ENCODE results near the gene MAP3K3.

Gene MAP3K3

DNA sequence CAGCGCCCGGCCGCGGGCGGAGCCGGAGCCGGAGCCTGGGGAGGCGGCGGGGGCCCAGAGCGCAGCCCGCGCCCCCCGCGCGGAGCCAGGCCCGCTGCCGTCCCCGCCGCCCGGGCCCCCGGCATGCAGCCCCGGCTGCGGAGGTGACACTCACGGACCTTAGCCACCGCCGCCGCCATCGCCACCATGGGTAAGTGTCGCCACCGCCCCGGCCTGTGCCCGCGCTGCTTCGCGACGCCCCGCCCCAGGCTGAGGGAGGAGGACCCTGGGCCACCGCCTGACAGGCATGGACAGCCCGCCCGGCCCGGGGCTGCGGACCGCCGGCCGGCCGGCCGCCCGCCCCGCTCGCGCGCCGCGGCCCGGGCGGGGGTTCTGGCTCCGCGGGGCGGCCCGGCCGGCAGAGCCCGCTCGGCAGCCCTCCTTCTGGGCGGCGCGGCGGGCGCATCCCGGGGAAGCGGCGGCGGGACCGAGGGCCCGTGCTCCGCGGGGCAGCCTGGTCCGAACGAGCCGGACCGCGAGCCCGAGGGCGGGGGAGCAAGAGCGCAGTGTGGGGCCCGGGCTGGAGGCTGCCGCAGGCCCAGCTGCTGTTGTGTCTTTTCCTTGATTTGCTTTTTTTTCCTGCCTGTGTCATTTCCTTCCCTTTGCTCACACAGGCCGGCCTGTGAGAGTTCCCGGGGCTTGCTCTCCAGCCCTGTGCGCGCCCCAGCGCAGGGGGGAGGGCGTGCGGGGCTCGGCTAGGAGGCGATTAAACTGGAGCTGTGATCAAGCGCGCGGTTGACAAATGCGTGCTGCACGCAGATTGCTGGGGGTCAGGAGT, 565 bp downstream of the MAP3K3 start:
- peak; percentile 37 for DNase-seq (ENCODE audit: low read depth)

DNA sequence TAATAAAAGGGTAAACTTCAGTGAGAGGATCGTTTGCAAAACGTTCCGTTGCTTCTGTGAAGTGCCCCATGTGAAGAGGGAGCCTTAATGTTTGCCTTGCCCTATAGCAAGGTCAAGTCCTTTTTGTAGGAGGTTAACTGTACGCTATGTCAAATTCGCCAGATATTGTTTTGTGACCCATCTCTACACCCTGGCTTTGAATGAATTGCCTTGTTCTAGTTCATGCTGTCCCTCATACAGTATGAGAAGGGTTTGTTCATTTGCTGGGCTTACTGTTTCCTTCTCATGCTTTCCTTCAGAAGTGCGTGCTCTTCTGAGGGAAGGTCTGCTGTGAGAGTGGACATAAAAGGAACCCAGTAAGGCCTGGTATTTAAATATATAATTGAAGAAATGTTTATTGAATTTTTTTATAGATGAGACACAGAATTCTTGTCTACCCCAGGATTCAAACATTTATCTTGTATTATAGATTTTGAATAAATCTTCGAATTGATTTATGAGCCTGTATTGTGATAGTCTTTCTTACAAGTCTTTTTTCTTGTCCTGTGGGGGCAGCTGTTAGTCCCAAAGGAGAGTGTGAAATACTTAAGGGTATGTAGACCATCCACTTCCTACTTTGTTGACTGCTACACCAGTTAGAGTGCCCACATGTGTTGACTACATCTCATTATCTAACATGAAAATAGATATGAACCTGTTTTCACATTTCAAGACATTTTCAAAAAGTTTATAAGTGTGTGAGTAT, 1.7 kb downstream of the MAP3K3 start:
- DNase-seq (ENCODE audit: low read depth) = no peak

DNA sequence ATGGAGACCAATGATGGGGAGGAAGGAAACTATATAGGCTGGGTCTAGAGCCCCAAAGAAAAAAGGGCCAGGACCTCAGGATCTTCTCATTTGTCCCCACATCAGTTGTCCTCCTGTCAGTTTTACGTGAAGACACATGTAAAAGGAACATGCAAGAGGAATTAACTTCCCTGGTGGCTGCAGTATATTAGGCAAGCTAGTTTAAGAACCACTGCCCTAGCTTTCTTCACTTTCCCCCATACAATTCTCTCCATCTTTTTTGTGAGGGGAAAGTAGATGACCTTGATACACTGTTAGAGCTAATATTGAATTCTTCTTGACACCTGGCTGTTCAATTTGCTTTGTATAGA, 2.3 kb downstream of the MAP3K3 start:
- no peak for DNase-seq (ENCODE audit: low read depth)

DNA sequence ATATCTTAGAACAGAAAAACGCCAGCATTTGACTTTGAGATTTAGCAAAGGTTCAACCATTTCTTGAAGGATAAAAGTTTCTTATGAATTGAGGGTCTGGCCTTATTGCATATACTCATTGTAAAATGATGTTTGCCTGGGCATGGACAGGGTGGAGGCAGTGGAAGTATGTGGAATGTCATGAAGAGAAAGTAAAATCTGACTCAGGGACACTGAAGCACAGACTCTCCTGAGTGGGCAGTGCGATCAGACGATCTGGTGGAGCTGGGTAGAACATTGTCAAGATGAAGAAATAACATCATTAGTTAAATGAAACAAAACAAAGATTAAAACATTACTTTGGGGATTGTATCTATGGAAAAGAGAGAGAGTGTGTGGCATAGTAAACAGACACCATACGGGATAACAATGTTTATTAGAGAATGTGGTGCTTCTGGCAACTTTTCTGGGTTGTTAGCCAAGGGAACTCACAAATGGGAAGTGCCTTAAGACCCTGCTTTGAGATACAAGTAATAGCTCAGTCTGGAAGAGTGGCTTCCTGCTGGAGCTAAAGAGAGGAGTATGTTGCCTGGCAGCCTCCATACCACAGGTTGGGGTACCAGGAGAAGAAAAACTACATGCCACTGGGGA, 4.4 kb downstream of the MAP3K3 start:
- no peak for DNase-seq (ENCODE audit: low read depth)

DNA sequence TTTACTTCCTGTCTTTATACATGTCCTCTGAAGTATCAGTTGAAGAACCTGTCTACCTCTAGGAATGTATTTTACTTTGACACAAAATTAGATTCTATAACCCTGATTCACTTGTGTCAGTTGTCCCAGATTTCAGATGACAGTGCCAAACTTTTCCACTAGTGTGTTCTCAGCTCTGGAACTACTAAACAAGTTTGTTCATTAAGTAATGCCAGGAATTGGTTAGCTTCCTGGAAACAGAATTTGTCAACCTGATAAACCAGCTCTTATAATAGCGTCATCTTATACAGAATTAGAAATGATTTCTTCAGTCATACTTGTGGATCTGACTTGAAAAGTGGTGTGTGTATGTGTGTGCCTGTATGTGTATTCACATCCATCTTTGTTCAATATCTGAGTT, 7.4 kb downstream of the MAP3K3 start:
- DNase-seq (ENCODE audit: low read depth) = no peak

DNA sequence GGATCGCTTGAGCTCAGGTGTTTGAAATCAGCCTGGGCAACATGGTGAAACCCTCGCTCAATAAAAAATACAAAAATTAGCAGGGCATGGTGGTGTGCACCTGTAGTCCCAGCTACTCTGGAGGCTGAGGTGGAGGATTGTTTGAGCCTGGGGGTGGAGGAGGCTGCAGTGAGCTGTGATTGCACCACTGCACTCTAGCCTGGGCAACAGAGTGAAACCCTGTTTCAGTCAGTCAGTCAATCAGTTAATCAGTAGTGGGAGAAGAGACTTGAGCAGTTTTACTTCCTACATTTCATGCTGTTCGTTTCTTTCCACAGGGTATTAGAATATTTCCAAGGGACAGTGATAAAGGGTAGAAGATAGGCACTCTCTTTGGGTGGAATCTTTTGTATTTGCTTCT, 8.8 kb downstream of the MAP3K3 start:
- no peak for DNase-seq (ENCODE audit: low read depth)

DNA sequence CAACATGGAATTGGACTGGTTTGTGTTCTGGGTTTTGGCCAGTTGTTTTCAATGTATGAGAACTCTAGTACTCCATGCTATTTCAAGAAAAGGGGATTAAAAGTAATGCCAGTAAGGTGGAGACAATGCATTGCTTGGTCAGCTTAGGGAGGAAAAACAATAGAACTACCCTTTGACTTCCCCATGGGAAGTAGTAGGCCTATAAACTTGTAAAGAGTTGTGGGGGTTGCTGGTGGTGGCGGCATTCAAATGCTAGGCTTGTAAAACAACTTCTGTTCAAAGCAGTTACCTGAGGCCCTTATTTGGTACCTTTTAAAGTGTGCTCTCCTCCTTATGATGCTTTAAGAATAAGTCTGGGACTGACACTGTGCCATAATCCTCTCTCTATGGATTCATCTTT, 9.4 kb downstream of the MAP3K3 start:
- DNase-seq (ENCODE audit: low read depth) = no peak

DNA sequence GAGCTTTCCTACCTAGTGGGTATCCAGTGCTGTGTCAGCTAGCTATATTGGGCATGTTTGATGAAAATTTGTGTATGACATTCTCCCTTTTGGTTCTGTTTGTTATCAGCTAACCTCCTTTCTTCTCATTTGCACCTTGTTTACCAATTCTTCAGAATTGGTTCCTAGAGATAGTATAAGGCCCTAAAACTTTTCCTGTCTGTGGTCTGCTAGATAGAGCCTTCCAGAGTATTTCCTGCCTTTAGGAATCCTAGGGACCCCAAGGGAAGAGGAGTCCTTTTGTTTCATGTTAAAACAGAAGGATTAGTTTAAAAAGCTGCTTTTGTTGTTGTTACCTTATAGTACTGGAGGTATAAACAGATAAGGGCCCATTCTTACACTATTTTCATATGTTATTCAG, 11.5 kb downstream of the MAP3K3 start:
- DNase-seq (ENCODE audit: low read depth) = no peak

DNA sequence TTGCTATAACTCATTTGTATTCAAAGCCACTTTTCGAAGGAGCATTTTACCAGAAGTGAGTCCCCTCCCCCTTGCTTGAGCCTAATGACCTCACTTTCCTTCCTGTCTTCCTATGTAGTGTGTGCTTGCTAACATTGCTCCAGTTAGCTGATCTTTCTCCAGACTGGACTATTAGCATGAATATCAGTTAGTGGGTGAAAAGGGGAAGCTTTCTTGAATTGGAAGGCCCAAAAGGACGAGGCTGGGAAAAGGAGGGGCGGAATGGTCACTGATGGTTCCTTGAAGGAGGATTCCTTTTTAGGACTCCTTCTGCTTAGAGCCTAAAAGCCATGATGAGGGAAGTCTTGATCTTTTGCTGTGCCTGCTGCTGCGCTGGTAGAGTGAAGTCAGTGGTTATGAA, 11.9 kb downstream of the MAP3K3 start:
- DNase-seq (ENCODE audit: low read depth) = no peak

DNA sequence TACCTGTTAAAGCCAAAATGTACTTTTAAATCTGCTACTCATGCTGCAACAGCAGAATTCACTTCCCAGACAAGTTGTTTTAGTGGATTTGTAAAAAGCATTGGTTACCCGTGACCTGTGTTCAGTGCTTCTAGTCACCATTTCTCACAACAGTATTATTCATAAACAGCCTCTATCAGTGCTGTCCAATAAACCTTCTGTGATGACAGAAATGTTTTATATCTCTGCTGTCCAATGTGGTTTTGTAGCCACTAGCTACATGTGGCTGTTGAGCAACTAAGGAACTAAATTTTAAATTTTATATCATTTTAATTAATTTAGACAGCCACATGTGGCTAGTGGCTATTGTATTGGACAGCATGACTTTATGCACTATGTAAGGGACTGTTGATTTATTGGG, 12.6 kb downstream of the MAP3K3 start:
- no peak for DNase-seq (ENCODE audit: low read depth)

DNA sequence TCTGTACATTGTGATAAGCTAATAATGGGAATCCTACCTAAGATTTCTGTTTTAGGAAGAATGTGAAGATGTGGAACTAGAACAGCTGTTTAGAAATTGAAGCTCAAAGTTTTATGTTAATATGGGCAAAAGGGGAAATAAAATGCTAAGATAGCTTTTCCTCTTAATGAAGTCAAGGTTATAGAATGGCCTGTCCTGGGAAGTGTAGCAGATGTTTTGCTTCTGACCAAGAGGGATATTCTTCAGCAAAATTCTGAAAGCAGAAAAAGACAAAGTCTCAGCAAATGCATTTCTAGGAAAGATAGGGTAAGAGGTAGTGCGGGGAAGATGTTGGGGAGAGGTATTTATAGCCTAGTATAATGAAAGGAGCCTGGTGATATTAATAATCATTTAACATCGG, 13.1 kb downstream of the MAP3K3 start:
- DNase-seq (ENCODE audit: low read depth) = no peak

DNA sequence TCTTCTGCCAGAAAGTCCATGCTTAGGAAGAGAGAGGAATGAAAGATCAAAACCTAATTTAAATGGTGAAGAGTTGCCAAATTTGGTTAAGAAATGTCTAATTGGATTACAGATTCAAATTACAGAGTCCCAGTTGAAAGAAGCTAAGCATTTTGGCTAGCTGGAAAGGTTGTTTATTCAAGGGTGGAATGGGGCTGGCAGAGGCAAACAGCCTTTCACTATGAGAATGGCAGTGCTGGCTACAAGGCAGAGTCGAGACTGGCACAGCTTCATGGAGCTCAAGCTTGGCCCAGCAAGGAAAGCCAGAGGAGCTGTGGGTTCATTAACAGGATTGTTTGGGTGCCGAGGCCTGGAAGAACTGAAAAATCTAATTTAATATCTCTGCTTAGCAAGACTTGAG, 13.6 kb downstream of the MAP3K3 start:
- no peak for DNase-seq (ENCODE audit: low read depth)

DNA sequence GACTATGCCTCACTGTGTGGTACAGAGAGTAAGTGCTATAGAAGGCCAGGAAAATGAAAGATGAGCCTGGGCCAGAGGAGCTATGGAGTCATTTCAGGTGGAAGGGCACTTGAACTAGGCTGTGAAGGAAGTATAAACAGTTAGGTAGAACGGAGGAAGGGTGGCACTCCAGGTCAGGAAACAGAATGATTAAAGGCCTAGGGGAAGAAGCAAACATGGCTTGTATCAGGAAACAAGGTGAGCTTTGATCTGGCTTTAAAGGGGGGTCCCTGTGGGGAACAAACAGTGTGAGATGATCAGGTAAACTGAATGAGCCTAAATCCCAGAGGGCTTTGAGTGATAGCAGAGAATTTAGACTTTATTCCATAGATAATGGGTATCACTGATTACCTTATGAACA, 16.9 kb downstream of the MAP3K3 start:
- no peak for DNase-seq (ENCODE audit: low read depth)

DNA sequence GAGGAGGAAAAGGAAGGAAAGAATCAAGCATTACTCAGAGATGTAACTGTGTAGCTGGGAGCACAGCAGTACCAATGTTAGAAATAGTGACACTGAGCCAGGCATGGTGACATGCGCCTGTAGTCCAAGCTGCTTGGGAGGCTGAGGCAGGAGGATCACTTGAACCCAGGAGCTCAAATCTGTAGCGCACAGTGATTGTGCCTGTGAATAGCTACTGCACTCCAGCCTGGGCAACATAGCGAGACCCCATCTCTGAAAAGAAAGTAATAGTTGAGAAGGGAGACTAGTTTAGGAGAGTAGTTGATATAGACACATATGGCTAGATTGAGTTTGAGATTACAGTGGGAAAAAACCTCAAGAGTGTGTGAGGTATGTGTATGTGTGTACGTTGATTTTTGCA, 17.8 kb downstream of the MAP3K3 start:
- no peak for DNase-seq (ENCODE audit: low read depth)

DNA sequence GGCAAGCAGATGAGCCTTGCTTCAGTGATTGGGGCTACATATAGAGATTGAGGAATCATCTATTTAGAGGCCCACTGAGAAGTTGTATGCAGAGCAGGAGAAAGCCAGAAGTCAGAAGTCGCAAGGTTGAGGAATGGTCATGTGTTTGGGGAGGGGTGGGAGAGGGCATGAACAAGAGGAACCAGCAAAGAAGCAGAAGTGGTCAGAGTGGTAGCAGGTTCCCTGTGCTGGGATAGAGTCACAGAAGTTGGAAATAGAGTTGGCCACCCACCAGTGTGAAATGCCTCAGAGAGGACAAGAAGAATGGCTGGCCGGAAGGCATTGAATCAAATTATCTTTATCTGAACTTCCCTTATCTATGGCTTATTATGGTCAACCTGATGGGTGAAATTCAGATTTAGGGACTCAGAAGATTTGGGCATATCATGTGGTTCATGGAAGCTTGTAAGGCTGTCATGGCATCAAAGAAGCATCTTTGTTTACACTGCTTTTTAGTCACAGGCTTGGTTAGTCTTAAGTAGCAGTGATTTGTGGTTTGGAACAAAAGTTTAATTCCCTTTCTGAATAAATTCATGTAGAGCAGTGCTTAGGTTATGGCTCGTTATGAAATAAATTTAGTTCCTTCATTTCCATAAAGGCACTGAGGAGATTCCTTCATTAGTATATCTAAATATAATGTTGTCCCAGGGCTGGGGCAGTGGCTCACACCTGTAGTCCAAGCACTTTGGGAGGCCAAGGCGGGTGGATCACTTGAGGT, 19.7 kb downstream of the MAP3K3 start:
- no peak for DNase-seq (ENCODE audit: low read depth)

DNA sequence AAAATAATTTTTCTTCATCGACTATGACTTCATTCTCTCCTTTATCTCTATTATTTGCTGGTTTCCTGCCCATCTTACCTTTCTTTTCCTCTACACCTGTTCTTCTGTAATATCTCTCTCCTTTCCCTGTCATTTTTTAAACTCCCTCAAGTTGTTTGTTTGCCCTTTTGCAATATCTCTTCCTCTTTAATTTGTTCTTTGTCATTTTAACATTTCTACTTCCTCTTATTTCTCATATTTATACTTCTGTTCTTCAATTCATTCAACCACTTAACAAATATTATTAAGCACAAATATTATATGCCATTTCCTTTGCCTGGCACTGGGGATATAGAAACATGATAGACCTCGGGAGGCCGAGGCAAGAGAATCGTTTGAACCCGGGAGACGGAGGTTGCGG, 22.6 kb downstream of the MAP3K3 start:
- DNase-seq (ENCODE audit: low read depth) = no peak

DNA sequence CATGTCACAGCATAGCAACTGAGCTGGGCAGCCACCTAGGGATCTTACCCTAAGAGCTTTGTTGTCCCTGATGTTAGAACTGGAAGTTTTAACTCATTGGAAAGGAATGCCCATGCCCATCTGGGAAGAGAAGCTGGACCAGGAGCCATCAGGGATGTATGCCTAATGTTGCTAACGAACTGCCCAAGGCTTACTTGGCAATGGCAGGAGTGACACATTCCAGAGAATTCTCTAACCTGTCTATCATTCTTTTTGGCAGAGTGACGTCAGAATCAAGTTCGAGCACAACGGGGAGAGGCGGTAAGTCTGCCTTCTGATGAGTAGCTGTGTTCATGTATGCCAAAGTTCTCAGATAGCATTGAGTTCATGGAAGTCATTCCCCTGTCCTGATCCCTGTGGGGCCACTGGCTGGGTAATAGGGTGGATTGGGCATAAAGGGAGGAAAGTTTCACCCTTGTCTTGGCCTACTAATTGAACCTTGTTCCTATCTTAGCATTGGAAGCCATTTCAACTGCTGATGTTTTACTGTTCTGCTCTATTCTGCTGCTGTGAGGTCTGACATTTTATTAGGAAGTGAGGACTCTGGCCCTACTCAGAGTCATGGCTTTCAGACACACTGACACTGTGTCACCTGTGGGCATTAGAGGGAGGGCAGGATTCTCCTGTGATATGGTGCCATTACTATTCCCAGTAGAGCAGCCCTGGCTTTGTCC, 23.7 kb downstream of the MAP3K3 start:
- DNase-seq (ENCODE audit: low read depth) = no peak

DNA sequence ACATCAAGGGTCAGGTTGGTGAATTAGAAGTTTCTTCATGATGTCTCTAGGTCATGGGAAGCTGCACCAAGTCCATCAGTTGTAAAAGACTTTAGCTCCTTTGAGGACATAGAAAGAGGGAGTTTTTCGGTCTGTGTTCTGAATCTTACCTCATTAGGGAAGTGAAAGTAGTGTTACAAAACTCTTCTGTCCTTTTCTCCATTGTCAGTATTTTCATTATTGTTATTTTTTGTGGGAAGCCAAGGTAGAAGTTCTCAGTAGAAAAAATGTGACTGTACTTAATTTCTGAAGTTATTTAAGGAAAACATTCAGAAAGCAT, 24.2 kb downstream of the MAP3K3 start:
- DNase-seq (ENCODE audit: low read depth) = no peak

DNA sequence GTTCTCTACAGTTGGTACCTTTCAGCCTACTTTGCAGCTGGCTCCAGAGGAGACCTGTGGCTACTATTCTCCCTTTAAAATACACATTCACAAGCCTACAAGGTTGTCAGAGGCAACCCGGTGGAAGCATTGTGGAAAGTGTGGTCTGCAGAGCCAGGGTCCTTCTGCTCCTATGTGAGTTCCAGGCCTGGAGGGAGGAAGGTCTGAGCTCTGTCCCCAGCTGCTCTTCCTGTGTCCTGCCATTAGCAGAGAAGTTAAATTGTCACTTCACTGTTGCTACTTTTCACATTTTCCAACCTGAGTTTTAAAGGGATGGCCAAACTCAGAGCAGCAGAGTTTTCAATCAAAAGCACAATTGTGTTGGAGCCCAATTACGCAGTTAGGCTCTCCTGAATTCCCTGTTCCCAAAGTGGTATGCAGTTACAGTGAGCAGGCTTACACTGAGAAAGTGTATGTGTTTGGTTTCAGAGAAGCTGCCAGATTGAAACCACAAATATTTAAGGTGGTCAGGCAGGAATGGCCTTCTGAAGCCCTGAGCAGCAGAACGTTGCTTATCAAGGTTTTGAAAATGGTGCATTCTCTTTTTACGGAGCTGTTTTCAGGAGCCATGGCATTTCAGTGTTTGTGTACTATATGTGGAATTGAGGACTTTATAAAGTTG, 25.0 kb downstream of the MAP3K3 start:
- no peak for DNase-seq (ENCODE audit: low read depth)

DNA sequence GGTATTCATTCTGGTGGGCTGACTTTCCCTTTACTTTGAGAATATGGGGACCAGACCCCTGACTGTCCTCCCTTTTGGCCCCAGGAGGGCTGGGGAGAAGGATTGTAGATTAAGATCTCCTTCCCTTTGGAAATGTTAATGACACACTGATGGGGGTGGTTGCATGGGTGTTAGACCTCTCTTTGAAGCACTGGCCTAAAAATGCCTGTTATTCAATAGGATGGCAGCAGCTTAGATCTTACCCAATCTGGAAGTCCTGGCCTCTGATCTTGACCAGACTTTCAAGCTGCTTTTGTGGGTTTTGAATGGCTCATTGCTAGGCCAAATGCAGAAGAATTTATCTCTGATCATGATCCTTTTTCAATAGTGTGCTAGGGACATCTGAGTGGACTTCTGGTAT, 25.7 kb downstream of the MAP3K3 start:
- DNase-seq (ENCODE audit: low read depth) = no peak

DNA sequence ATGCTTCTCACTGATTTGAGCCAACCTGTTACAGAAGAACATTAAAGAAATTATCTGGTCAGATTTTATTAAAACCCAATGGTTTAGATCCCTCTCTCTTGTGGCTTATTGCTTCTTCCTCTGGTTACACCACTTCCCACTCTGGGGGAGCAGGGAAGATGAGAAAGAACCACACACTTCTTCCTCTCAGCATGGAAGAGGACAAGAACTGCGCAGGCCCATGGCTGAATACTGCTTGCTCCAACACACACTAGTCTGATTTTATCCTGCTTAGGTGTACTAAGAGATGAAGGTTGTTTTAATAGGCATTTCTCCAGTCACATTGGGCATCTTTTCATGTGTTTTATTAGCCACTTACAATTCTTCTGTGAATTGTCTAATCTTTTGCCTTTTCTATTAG, 27.6 kb downstream of the MAP3K3 start:
- DNase-seq (ENCODE audit: low read depth) = no peak

DNA sequence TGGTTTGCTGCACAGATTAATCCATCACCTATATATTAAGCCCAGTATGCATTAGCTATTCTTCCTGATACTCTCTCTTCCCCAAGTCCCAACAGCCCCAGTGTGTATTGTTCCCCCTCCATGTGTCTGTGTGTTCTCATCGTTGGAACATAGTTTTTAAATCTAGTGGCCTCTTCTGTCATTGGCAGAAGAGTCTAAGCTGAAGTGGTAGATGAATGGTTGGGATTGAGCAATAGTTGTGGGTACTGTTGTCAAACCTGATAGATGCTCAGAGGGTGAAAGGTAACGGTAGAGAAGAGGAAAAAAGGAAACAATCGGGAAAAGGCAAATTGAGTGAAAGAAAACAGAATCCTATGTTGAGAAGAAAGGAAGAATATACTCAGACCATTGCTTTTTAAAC, 29.9 kb downstream of the MAP3K3 start:
- DNase-seq (ENCODE audit: low read depth) = no peak

All from activated T-cell treated with anti-CD3 and anti-CD28 coated beads for 24 hours (primary cell).